ENCODE measurements around the gene DYNLT3. TPM values are rescaled to one million over a fixed set of nuclear protein-coding genes. Genes with fewer than 3 reads are reported as not detected.

The DYNLT3 gene
- total RNA-seq, 6 experiments from 2014 or later = 13.1 to 24.4 (median 17.7) TPM

- Histone ChIP-seq H3K36me3 (no peaks in the 10 kb centered on the region), H3K27ac (peak overlapping the region in 1 of 3 donors; percentile 4), H3K4me1 (peaks cover 0 to 10% (median 0%) of the 10 kb centered on the region in 4 donors), H3K4me3 (no peak overlapping the region), H3K9me3 (no peaks in the 10 kb centered on the region), H3K27me3 (no peaks in the 10 kb centered on the region)
- no peak for TF ChIP-seq POLR2A (IDR thresholded peaks at IDR 0.05)
- TF ChIP-seq CTCF (IDR thresholded peaks at IDR 0.05) = peak; percentile 82 to 96 (median 89)
- intact Hi-C loops (cut with DNase I) = no loop called here
- peak in 1 of 3 donors; percentile 46 for DNase-seq
- ATAC-seq = peak; percentile 79 to 92 (median 88)
- WGBS (ENCODE audit: insufficient coverage, low coverage, low lambda C conversion rate, missing lambda C conversion rate) = 4% methylated on average over 3 of the region's 3 CpGs
Observed at GRCh38 chrX:37825215-37825842, 22.0 kb downstream of the DYNLT3 start.

- intact Hi-C loops (cut with DNase I) = no loop called here
- Histone ChIP-seq H3K36me3 (no peaks in the 10 kb centered on the region), H3K27me3 (no peaks in the 10 kb centered on the region), H3K4me1 (peaks cover 0 to 7% (median 0%) of the 10 kb centered on the region in 4 donors), H3K4me3 (no peak overlapping the region), H3K27ac (peak overlapping the region in 1 of 3 donors; percentile 4), H3K9me3 (no peaks in the 10 kb centered on the region)
- ATAC-seq (peak; percentile 86 to 90 (median 88)), DNase-seq (no peak)
- 18% methylated on average over 1 of the region's 1 CpG for WGBS (ENCODE audit: insufficient coverage, low coverage, low lambda C conversion rate, missing lambda C conversion rate)
- TF ChIP-seq CTCF (IDR thresholded peaks at IDR 0.05) = no peak
- TF ChIP-seq POLR2A (IDR thresholded peaks at IDR 0.05) = no peak
Observed at GRCh38 chrX:37824491-37825214, 22.7 kb downstream of the DYNLT3 start.

GRCh38 chrX:37820646-37821045 is 26.7 kb downstream of the DYNLT3 start:
- no peak for TF ChIP-seq CTCF (IDR thresholded peaks at IDR 0.05)
- TF ChIP-seq POLR2A (IDR thresholded peaks at IDR 0.05) = no peak
- no peak overlapping the region for H3K4me3 ChIP-seq
- 50% methylated on average over 1 of the region's 1 CpG for WGBS (ENCODE audit: insufficient coverage, low coverage, low lambda C conversion rate, missing lambda C conversion rate)
- no peaks in the 10 kb centered on the region for H3K27me3 ChIP-seq
- DNase-seq (no peak), ATAC-seq (no peak)
- peaks cover 0 to 7% (median 0%) of the 10 kb centered on the region in 4 donors for H3K4me1 ChIP-seq
- H3K36me3 ChIP-seq = no peaks in the 10 kb centered on the region
- intact Hi-C loops (cut with DNase I) = no loop called here
- no peak overlapping the region for H3K27ac ChIP-seq
- no peaks in the 10 kb centered on the region for H3K9me3 ChIP-seq

GRCh38 chrX:37818031-37818430 is 29.3 kb downstream of the DYNLT3 start:
- no peak for DNase-seq

More at GRCh38 chrX:37818031-37818430, 29.3 kb downstream of the DYNLT3 start:
- Histone ChIP-seq H3K4me3 (no peak overlapping the region), H3K36me3 (no peaks in the 10 kb centered on the region), H3K9me3 (no peaks in the 10 kb centered on the region), H3K4me1 (no peaks in the 10 kb centered on the region), H3K27me3 (no peaks in the 10 kb centered on the region), H3K27ac (no peak overlapping the region)
- no peak for TF ChIP-seq CTCF (IDR thresholded peaks at IDR 0.05)
- no peak for TF ChIP-seq POLR2A (IDR thresholded peaks at IDR 0.05)
- 69% methylated on average over 2 of the region's 2 CpGs for WGBS (ENCODE audit: insufficient coverage, low coverage, low lambda C conversion rate, missing lambda C conversion rate)
- intact Hi-C loops (cut with DNase I) = no loop called here
- no peak for ATAC-seq

Measured in right lobe of liver (tissue), 6 donors.